ENCODE results near the gene NFATC3.

The NFATC3 gene

GRCh38 chr16:68190736-68191510 lies 105.8 kb downstream of the NFATC3 start:
- DNase-seq (ENCODE audit: low read depth), result peak; percentile 7

- DNase-seq (ENCODE audit: low read depth), result no peak
Measured at GRCh38 chr16:68194251-68194650, 109.1 kb downstream of the NFATC3 start.

- DNase-seq (ENCODE audit: low read depth), result peak; percentile 26
Measured at GRCh38 chr16:68197250-68197649, 112.1 kb downstream of the NFATC3 start.

DNA sequence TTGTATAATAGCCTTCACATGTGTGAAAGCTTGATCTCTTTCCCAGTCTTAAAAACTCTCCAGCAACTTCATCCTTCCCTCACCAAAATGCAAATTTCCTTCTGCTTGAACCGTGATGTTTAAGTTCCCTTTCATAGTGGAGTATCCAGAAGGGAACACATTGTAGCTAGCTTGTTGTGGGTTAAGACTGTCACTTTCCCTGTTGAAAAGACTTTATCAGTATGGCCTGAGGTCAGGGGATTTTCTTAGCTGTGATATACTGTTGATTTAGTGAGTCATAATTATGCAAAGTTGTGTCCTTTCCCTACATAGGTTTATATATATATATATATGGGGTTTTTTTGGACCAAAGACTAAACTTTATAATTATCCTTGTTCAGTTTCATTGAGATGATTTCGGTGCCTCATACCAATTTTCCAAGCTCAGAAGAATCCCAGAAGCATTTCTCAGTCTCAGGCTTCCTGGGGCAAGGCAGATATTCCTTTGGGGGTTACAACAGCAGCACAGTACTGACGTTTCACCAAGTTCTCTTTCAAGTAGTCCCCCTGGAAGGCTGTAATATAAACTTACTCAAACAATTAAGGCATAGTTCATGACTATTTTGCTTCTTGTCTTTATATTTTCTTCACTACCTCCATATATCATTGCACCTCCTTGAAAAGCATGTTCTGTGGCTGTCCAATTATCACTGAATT lies 115.1 kb downstream of the NFATC3 start:
- DNase-seq (ENCODE audit: low read depth), result peak; percentile 34

GRCh38 chr16:68202091-68202519 lies 116.9 kb downstream of the NFATC3 start:
- peak; percentile 28 for DNase-seq (ENCODE audit: low read depth)

DNA sequence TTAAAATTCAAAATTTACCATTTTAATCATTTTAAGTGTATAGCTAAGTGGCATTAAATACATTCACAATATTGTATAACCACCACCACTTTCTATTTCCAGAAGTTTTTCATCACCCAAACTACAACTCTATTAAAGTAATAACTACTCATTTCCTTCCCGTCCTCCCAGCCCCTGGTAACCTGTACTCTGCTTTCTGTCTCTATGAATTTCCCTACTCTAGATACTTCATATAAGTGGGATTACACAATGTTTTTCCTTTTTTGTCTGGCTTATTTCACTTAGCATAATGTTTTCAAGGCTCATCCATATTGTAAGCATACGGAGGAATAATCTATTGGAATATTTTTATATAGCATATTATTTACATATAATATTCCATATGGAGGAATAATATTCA lies 121.1 kb downstream of the NFATC3 start:
- DNase-seq (ENCODE audit: low read depth), result no peak

- DNase-seq (ENCODE audit: low read depth), result no peak
Measured at GRCh38 chr16:68214726-68215125, 129.6 kb downstream of the NFATC3 start.

DNA sequence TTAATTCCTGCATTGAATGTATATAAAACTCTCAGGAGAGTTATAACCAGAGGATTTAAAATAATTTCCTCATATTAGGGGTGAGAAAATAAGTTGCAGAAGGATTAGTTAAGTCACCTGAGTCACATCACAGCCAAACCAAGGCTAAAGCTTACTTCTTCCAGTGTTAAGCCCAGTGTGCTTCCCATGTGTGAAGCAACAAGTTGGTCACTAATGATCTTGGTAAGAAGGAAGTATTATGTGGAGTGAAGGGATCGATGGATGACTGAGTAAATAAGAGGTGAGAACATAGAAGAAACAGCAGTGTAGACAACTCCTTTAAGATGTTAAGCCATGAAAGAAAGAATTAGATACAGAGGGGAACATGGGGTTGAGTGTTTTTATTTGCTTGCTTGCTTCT lies 130.1 kb downstream of the NFATC3 start:
- DNase-seq (ENCODE audit: low read depth), result no peak

GRCh38 chr16:68216240-68216639 lies 131.1 kb downstream of the NFATC3 start:
- DNase-seq (ENCODE audit: low read depth), result no peak

- no peak for DNase-seq (ENCODE audit: low read depth)
Measured at GRCh38 chr16:68217506-68217905, 132.3 kb downstream of the NFATC3 start.

DNA sequence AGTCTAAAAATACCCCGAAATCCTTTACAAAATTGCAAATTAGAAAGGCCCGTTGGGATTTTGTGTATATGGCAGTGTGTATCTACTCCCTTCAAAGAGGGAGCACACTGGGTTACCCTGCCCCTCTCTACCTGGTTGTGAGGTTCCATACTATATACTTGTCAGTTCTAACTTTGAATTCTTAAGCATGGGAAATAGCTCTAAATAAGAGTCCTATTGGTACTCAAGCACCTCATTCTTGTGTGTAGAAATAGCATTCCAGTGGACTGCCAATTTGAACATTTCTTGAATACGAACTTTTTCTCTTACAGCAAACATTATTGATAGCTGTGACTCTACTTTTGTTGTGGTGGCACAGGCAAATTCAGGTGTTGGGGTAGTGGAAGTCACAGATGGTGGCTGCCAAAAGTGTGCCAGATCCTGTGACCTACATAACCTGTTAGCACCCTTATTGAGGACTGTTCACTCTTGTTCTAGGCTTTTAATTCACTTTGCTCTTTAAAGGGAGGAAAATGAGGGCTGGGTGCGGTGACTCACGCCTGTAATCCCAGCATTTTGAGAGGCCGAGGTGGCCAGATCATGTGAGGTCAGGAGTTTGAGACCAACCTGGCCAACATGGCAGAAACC lies 134.7 kb downstream of the NFATC3 start:
- no peak for DNase-seq (ENCODE audit: low read depth)

DNA sequence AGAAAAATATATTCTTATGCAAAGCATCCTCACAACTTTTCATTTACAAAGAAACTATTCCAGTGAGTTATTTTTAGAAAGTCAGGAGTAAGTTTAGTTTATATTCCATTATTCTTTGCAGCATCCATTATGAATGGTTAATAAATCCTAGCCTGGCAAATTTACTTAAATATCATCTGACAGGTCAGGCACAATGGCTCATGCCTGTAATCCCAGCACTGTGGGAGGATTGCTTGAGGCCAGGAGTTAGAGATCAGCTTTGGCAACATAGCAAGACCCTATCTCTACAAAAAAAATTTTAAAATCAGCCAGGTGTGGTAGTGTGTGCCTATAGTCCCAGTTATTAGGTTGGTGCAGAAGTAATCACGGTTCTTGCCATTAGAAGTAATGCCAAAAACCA lies 137.9 kb downstream of the NFATC3 start:
- DNase-seq (ENCODE audit: low read depth), result no peak

GRCh38 chr16:68226116-68226515 lies 140.9 kb downstream of the NFATC3 start:
- DNase-seq (ENCODE audit: low read depth), result no peak

- no peak for DNase-seq (ENCODE audit: low read depth)
Measured at GRCh38 chr16:68227183-68227793, 142.1 kb downstream of the NFATC3 start.

- DNase-seq (ENCODE audit: low read depth), result no peak
Measured at GRCh38 chr16:68227850-68228553, 142.8 kb downstream of the NFATC3 start.

GRCh38 chr16:68228652-68229051 lies 143.5 kb downstream of the NFATC3 start:
- DNase-seq (ENCODE audit: low read depth), result no peak

DNA sequence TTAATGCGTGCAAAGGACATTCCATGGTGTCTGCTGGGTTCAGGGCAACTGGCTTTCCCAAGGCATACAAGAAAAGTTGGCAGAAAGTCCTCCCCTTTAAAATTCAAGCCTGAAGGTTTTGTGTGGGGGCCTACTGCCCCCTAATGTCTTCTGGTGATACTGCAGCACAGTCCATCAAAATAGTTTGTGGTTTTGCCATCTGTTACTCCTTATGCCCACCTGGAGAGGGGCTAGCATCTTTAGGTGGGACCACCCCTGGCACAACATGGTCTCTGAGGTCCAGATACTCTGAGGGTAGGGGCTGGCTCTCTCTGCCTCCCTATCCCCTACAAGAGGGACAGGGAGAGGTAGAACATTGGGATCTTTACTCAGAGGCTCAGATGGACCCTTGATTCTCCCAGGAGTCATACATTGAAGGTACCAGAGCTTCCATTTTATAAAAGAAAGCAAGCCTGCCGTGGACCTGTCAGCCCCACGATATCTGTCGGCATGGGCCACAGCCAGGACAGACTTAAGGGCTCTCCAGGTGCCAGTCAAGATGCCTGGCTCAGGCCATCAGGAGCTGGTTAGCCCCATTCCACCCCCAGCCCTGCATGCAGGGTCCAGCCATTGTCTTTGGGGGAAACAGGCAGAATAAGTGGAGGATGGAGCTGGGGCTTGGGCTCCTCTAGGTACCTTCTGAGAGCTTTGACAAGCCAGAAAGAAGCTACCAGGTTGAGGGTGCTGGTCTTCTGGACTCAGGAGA lies 144.4 kb downstream of the NFATC3 start:
- DNase-seq (ENCODE audit: low read depth), result peak; percentile 47

- no peak for DNase-seq (ENCODE audit: low read depth)
Measured at GRCh38 chr16:68230176-68230571, 145.0 kb downstream of the NFATC3 start.

GRCh38 chr16:68230956-68231355 lies 145.8 kb downstream of the NFATC3 start:
- no peak for DNase-seq (ENCODE audit: low read depth)

DNA sequence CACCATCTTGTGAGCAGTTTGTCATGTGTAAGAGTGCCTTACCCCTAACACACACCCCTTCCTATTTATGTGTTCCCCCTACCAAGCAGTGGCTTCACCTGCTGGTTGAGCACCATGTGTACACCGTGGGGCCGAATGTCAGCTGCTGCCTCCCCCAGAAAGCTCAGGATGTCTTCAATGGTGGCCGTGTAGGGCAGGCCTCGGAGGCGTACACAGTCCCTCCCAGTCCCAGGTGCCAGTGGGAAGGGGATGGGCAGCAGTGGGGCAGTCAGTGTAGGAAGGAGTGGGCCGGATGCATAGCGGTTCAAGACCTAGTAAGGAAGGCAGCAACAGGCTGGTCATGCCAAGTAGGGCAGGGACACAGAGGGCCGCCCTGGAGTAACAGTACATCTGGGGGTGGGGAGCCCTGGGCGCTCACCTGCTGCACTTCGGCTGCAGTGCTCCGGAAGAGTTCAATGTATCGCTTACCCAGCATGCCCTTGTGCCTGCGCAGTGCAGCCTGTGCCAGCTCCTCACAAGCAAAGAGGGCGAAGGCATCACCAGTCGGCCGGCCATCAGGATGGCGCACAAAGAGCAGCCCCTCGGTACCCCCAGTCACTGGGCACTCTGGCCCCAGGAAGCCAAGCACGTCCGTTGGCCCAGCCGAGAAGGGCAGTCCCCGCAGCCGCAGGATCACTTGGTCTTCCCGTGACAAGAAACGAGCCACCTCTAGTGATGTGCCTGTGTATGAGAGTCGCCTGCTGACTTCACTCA lies 146.4 kb downstream of the NFATC3 start:
- no peak for DNase-seq (ENCODE audit: low read depth)

DNA sequence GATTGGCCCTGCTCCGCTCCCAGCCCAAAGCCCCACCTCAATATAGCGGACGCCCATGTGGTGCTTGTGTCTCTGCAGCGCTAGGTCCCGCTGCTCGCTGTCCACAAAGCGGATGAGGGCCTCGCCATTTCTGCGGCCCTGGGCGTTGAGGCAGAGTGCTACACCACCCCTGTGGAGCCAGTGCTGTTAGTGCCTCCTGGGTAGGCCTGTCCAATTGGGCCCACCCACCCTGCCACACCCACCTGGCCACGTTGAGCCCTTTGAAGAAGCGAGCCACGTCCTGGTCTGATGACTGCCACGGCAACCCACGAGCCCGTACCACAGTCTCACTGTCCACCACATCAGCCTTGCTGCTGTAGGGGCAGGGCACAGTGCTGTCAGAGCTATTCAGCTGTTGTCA lies 147.2 kb downstream of the NFATC3 start:
- DNase-seq (ENCODE audit: low read depth), result no peak

All from amniotic epithelial cell (primary cell).